A549 (cell line): ENCODE measurements around the gene B3GALT6. TPM values are rescaled to one million over a fixed set of nuclear protein-coding genes. Genes with fewer than 3 reads are reported as not detected.

Experiments used
- ATAC-seq, 2 experiments: fragments of 200-7000 bp in 1 of 2; fragments of >200 bp in 1 of 2; cut with Nextera tagmentation in 1 of 2; cut with Tn5 transposase in 1 of 2; 3 replicates each; pipeline versions ENCODE4 v1.8.0 to v1.9.1; 2018 to 2020; ENCODE audit warnings: mild to moderate bottlenecking in 1 of 2, moderate library complexity in 1 of 2
- CTCF ChIA-PET: fragments of 300-600 bp; sonication (Branson Sonifier 250); formaldehyde crosslinking; extraction: SDS; loops from one replicate; lab custom pipeline; 2021; ENCODE audit warnings: antibody characterized with exemption, inconsistent platforms; lab: Yijun Ruan, JAX
- POLR2A ChIA-PET: fragments of 350-600 bp; formaldehyde crosslinking; extraction: SDS; loops from one replicate; lab custom pipeline; 2021; ENCODE audit warnings: antibody characterized with exemption, inconsistent platforms; lab: Yijun Ruan, JAX
- DNase-seq, 2 experiments: peaks; one replicate each; pipeline versions ENCODE4 v3.0.0 to v3.0.0-alpha.2; 2011 to 2016; ENCODE audit warnings: low read depth in 1 of 2, low spot score in 1 of 2
- FAIRE-seq: peaks from 2 replicates; lab custom pipeline; 2011; peaks lifted over from hg19 to GRCh38; lab: Jason Lieb, UNC
- H3K27ac ChIP-seq, 2 experiments: fragments of >200 bp; sonication (Bioruptor Twin); formaldehyde crosslinking; 3 replicates each; pipeline ENCODE4 v1.5.1; 2016 to 2017
- H3K4me1 ChIP-seq: fragments of >200 bp; sonication (Bioruptor Twin); formaldehyde crosslinking; 3 replicates; pipeline ENCODE4 v1.6.1; 2016
- H3K4me2 ChIP-seq: fragments of >200 bp; sonication (Bioruptor Twin); formaldehyde crosslinking; 3 replicates; pipeline ENCODE4 v1.6.1; 2016
- H3K4me3 ChIP-seq: fragments of >200 bp; sonication (Bioruptor Twin); formaldehyde crosslinking; 3 replicates; pipeline ENCODE4 v1.5.1; 2016
- H3K9me3 ChIP-seq: fragments of >200 bp; sonication (Bioruptor Twin); formaldehyde crosslinking; 3 replicates; pipeline ENCODE4 v1.6.1; 2016
- ATOH8 ChIP-seq: fragments of 250-450 bp; sonication (Bioruptor Pico); IDR thresholded peaks from 2 replicates; pipeline ENCODE4 v1.5.0; 2020; ENCODE audit warnings: low read depth, mild to moderate bottlenecking, moderate library complexity
- CBX2 ChIP-seq: fragments of 200-600 bp; sonication (generic); IDR thresholded peaks from 2 replicates; pipeline ENCODE4 v1.6.1; 2016; ENCODE audit warnings: low read depth, mild to moderate bottlenecking, borderline replicate concordance
- CBX8 ChIP-seq: fragments of 200-600 bp; sonication (generic); IDR thresholded peaks from 2 replicates; pipeline ENCODE4 v1.6.1; 2016
- CEBPB ChIP-seq, 2 experiments: fragments of >200 bp in 1 of 2; sonication (Bioruptor Twin) in 1 of 2; formaldehyde crosslinking in 1 of 2; IDR thresholded peaks; 2 replicates each; pipeline ENCODE4 v1.6.1; 2012 to 2016
- CHD2 ChIP-seq: fragments of 150-350 bp; IDR thresholded peaks from 2 replicates; pipeline ENCODE4 v1.6.1; 2014; ENCODE audit warnings: low read length; ENCODE audit not compliant: partially characterized antibody
- CHD4 ChIP-seq: fragments of 200-600 bp; sonication (generic); IDR thresholded peaks from 2 replicates; pipeline ENCODE4 v1.6.1; 2016; ENCODE audit warnings: antibody characterized with exemption, mild to moderate bottlenecking, borderline replicate concordance
- ELK1 ChIP-seq: fragments of 150-350 bp; IDR thresholded peaks from 2 replicates; pipeline ENCODE4 v1.6.1; 2014; ENCODE audit warnings: low read depth, mild to moderate bottlenecking, low read length
- EP300 ChIP-seq, 2 experiments: fragments of >200 bp; sonication (Bioruptor Twin); formaldehyde crosslinking; IDR thresholded peaks; 2 replicates in 1 of 2; 3 replicates in 1 of 2; pipeline ENCODE4 v1.6.1; 2016 to 2017
- ESRRA ChIP-seq: fragments of 150-350 bp; IDR thresholded peaks from 2 replicates; pipeline ENCODE4 v1.6.1; 2014; ENCODE audit warnings: mild to moderate bottlenecking, low read length, borderline replicate concordance
- FOXS1 ChIP-seq: fragments of 250-450 bp; sonication (Bioruptor Pico); IDR thresholded peaks from 2 replicates; pipeline ENCODE4 v1.5.0; 2020; ENCODE audit warnings: mild to moderate bottlenecking, moderate library complexity
- GATA3 ChIP-seq: IDR thresholded peaks from 2 replicates; pipeline ENCODE4 v1.6.1; 2012; ENCODE audit warnings: borderline replicate concordance
- HMGXB4 ChIP-seq: fragments of 250-450 bp; sonication (Bioruptor Pico); IDR thresholded peaks from 2 replicates; pipeline ENCODE4 v1.5.0; 2021; ENCODE audit warnings: mild to moderate bottlenecking, moderate library complexity, borderline replicate concordance
- HOXA7 ChIP-seq: fragments of 250-450 bp; sonication (Bioruptor Pico); IDR thresholded peaks from 2 replicates; pipeline ENCODE4 v1.5.0; 2020; ENCODE audit warnings: mild to moderate bottlenecking, moderate library complexity
- NFE2L2 ChIP-seq: fragments of 150-350 bp; conservative IDR thresholded peaks from 2 replicates; pipeline ENCODE4 v1.6.1; 2014; ENCODE audit warnings: low read length
- TFCP2L1 ChIP-seq: fragments of 250-450 bp; sonication (Bioruptor Pico); IDR thresholded peaks from 2 replicates; pipeline ENCODE4 v1.5.0; 2021; ENCODE audit warnings: mild to moderate bottlenecking
- USF2 ChIP-seq: fragments of 450-650 bp; IDR thresholded peaks from 2 replicates; pipeline ENCODE4 v1.6.1; 2014; ENCODE audit warnings: antibody characterized with exemption
- ZNF302 ChIP-seq: fragments of 250-450 bp; sonication (Bioruptor Pico); IDR thresholded peaks from 2 replicates; pipeline ENCODE4 v1.9.0; 2021; ENCODE audit warnings: inconsistent platforms, mild to moderate bottlenecking, moderate library complexity
- ZSCAN20 ChIP-seq: fragments of 250-450 bp; sonication (Bioruptor Pico); IDR thresholded peaks from 2 replicates; pipeline ENCODE4 v1.8.0; 2022; ENCODE audit warnings: mild to moderate bottlenecking, moderate library complexity
- WGBS: methylation state at CpG from one replicate; pipeline ENCODE4 v1.1.6; 2017; ENCODE audit errors: missing lambda C conversion rate; 5-methylcytosine and 5-hydroxymethylcytosine counted together
- polyA plus RNA-seq, 4 experiments: library from polyadenylated mRNA; depleted of rRNA in 3 of 4; stranded (reverse); fragments of >200 nt; fragmentation: RNase III in 1 of 4; extraction: RNeasy Plus Mini Kit Qiagen cat#74134 plus additional on column Dnase treatment in 1 of 4; gene quantifications; 2 replicates in 3 of 4; 3 replicates in 1 of 4; pipeline ENCODE4 v1.2.3, GENCODE V29; 2011 to 2017

B3GALT6 gene
- polyA plus RNA-seq, 2 of the 4 experiments (the other 2 are of a cell fraction) = 12.5 to 12.9 TPM

- no peak for TF ChIP-seq HMGXB4 (CRISPR knock-in tag)
- TF ChIP-seq EP300 (IDR thresholded peaks at IDR 0.05) = no peak
- TF ChIP-seq CEBPB (IDR thresholded peaks at IDR 0.05) = no peak
These were observed 14.7 kb downstream of the B3GALT6 start, which contains the start of gene C1QTNF12 (continued) for GRCh38 chr1:1246577-1247340.

- ChIA-PET CTCF (no interaction called here), POLR2A (no interaction called here)
- H3K9me3 ChIP-seq = no peaks in the 10 kb centered on the region
- 0 out of 3 replicates have a peak, but pooled peaks cover 10% of the 10 kb centered on the region for H3K4me1 ChIP-seq
- 86% methylated on average over 4 of the region's 25 CpGs for WGBS
- no peak for DNase-seq
- no peak for FAIRE-seq
- TF ChIP-seq TFCP2L1 (no peak), HOXA7 (CRISPR knock-in tag) (no peak), CBX2 (no peak), ELK1 (no peak), ATOH8 (CRISPR knock-in tag) (no peak), CEBPB (IDR thresholded peaks at IDR 0.05) (no peak), GATA3 (no peak), CHD2 (no peak), FOXS1 (CRISPR knock-in tag) (no peak), NFE2L2 (no peak), ESRRA (no peak), CHD4 (no peak), ZSCAN20 (CRISPR knock-in tag) (no peak), CBX8 (no peak), ZNF302 (CRISPR knock-in tag) (no peak), USF2 (no peak)
- H3K4me3 ChIP-seq = no peak overlapping the region
- H3K4me2 ChIP-seq = no peak overlapping the region
- no peak overlapping the region for H3K27ac ChIP-seq
- no peak for ATAC-seq
These were observed 15.4 kb downstream of the B3GALT6 start for GRCh38 chr1:1247341-1247913.
